Heart left ventricle (tissue), 13 donors: ENCODE measurements around the gene GDF7.

Experiments
- POLR2A ChIP-seq, 2 donors: fragments of 450-650 bp; IDR thresholded peaks; one replicate each; pipeline ENCODE4 v1.6.1; 2017; ENCODE audit warnings: antibody characterized with exemption in 2 of 2, mild to moderate bottlenecking in 2 of 2, moderate library complexity in 2 of 2
- TF ChIP-seq, protein P1 (sequence below), 12 donors: fragments of 200-600 bp; sonication (generic) in 4 of 12; IDR thresholded peaks; one replicate each; pipeline versions ENCODE4 v1.5.0 to v1.8.0; 2018 to 2022; ENCODE audit warnings: antibody characterized with exemption in 12 of 12, mild to moderate bottlenecking in 5 of 12
- donor health status: ischemic (EF 13 %, LVEDD 7.1; RV severe dilation, severe dysfunction).
- donor health status: DM: no; HTN: yes; CAD: no.
- donor health status: DM: no; HTN: no; CAD: no.
- donor health status: ischemic (EF 25% LVEDD 6.9; RV normal size, moderate dysfunction).
- donor health status: ischemic (EF 25% LVEDD 5.7; RV mildly dilated, moderate dysfunction).
- donor health status: ischemic (EF 35%, LVEDD 5.7; RV mildly dilated, moderate dysfunction).
- donor health status: nonischemic (EF 11% LVEDD 7.7; RV severe dilation, severe dysfunction).
- donor health status: DM: yes; HTN: yes; CAD: no.
- donor health status: PGD.
- donor health status: ischemic (EF 29% LVEDD 5.4; RV normal size, mild dysfunction).
- donor health status: nonischemic (EF 23%, LVEDD 6.1; RV moderate dilation, normal function).

DNA sequence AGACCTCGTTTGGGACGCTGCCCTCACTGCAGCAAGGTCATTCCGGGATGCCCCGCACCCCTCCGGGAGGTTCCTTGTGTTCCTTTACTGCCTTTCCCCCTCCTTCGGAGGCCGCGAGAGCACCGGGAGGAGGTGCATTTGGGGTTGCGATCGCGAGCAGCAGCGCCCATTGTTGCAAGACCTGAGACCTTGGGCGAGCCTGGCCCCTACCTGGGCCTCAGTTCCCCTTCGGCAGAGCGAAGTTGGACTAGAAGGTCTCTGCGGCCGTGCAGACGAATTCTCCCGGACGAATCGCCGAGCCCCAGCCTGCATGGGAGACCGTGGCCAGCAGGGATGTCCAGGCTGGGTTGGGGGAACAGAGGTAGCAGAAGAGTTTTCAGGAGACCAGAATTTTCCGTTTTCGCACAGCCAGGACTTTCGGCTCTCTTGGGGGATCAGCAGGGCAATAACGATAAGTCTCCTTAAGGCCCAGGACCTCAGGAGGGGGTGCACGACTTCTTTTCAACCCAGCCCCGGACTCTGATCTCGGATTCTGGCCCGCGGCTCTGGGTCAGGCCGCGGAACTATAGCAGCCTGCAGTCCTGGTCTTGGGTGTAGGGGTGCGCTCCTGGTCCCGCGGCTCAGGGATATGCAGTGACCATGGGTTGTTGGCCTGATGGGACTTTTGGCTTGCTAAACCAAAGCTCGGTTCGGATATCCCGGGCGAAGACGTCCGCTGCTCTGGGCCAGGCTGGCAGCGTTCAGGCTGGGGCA, 2.8 kb downstream of the GDF7 start:
- TF ChIP-seq, protein P1, sequence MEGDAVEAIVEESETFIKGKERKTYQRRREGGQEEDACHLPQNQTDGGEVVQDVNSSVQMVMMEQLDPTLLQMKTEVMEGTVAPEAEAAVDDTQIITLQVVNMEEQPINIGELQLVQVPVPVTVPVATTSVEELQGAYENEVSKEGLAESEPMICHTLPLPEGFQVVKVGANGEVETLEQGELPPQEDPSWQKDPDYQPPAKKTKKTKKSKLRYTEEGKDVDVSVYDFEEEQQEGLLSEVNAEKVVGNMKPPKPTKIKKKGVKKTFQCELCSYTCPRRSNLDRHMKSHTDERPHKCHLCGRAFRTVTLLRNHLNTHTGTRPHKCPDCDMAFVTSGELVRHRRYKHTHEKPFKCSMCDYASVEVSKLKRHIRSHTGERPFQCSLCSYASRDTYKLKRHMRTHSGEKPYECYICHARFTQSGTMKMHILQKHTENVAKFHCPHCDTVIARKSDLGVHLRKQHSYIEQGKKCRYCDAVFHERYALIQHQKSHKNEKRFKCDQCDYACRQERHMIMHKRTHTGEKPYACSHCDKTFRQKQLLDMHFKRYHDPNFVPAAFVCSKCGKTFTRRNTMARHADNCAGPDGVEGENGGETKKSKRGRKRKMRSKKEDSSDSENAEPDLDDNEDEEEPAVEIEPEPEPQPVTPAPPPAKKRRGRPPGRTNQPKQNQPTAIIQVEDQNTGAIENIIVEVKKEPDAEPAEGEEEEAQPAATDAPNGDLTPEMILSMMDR (IDR thresholded peaks at IDR 0.05), result no peak
- TF ChIP-seq POLR2A (IDR thresholded peaks at IDR 0.05), result no peak
